Upper lobe of left lung (tissue), 6 donors: ENCODE measurements around the gene SLC35F5. TPM values are rescaled to one million over a fixed set of nuclear protein-coding genes. Genes with fewer than 3 reads are reported as not detected.

ENCODE experiments used
- ATAC-seq, 2 donors: fragments of 200-7000 bp; cut with Tn5 transposase; one replicate each; pipeline ENCODE4 v1.9.1; 2022; ENCODE audit warnings: mild to moderate bottlenecking in 2 of 2, moderate library complexity in 2 of 2; ENCODE audit not compliant: low FRiP score in 2 of 2
- DNase-seq, 2 donors: peaks; one replicate each; pipeline ENCODE4 v3.0.0-alpha.2; 2019 to 2020
- H3K27ac ChIP-seq, 4 donors: fragments of 200-600 bp; sonication (generic); one replicate each; pipeline ENCODE4 v1.5.1; 2016 to 2019
- H3K27me3 ChIP-seq, 4 donors: fragments of 200-600 bp; sonication (generic); one replicate each; pipeline ENCODE4 v1.5.1; 2017 to 2019
- H3K36me3 ChIP-seq, 4 donors: fragments of 200-600 bp; sonication (generic); one replicate each; pipeline ENCODE4 v1.5.1; 2016 to 2019
- H3K4me1 ChIP-seq, 4 donors: fragments of 200-600 bp; sonication (generic); one replicate each; pipeline ENCODE4 v1.5.1; 2018 to 2019
- H3K4me3 ChIP-seq, 4 donors: fragments of 200-600 bp; sonication (generic); one replicate each; pipeline ENCODE4 v1.5.1; 2017 to 2019; ENCODE audit warnings: mild to moderate bottlenecking in 2 of 4, moderate library complexity in 1 of 4
- H3K9me3 ChIP-seq, 4 donors: fragments of 200-600 bp; sonication (generic); one replicate each; pipeline ENCODE4 v1.5.1; 2018 to 2019
- EP300 ChIP-seq, 4 donors: sonication (generic); formaldehyde crosslinking; IDR thresholded peaks; one replicate each; pipeline ENCODE4 v1.5.1; 2017; ENCODE audit warnings: antibody characterized with exemption in 4 of 4, control low read depth in 2 of 4
- POLR2A ChIP-seq, 4 donors: fragments of 450-650 bp; IDR thresholded peaks; one replicate each; pipeline ENCODE4 v1.5.1; 2016 to 2017; ENCODE audit warnings: antibody characterized with exemption in 4 of 4, mild to moderate bottlenecking in 2 of 4
- POLR2AphosphoS5 ChIP-seq, 2 donors: sonication (generic); formaldehyde crosslinking; IDR thresholded peaks; one replicate each; pipeline ENCODE4 v1.5.1; 2017; ENCODE audit warnings: antibody characterized with exemption in 2 of 2
- WGBS, 2 donors: methylation state at CpG; one replicate each; pipeline ENCODE4 v1.1.5; 2017 to 2018; 5-methylcytosine and 5-hydroxymethylcytosine counted together
- total RNA-seq, 6 donors: library from RNA; depleted of rRNA in 4 of 6; stranded (reverse); fragments of >200 nt in 4 of 6; gene quantifications; one replicate each; pipeline versions ENCODE4 v1.1.0 to v1.2.1, GENCODE V29; 2016 to 2021
- TF ChIP-seq, protein P1 (sequence below), 6 experiments: fragments of 450-650 bp in 4 of 6; fragments of 200-600 bp in 2 of 6; sonication (generic) in 2 of 6; IDR thresholded peaks; one replicate each; pipeline ENCODE4 v1.5.1; 2016 to 2019; ENCODE audit warnings: antibody characterized with exemption in 6 of 6
- donor health status: DM: no; HTN: no; CAD: no; lungs with moderate emphysema.
- donor health status: DM: no; HTN: yes; CAD: no; lungs with severe emphysema.

The SLC35F5 gene
- total RNA-seq, 6 donors from 2014 or later = 38.8 to 118 (median 65.8) TPM

DNA sequence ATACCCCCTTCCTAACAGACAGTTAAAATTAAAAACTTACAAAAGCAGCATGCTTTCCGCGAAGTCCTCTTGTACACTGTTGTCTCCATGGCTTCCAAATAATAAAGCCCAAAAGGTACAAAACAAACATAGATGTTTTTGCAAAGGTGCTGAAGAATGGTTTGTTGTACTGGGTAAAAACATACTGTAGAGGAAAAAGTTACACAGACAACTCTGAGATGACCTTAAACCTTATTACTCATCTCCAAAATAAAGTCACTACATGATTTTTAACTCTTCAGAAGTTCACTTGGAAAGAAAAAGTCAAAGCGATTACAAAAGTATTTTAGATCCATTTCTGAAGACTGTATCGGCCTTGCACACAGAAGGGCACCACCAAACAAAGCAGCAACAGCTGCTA is 6.1 kb downstream of the SLC35F5 start:
- no peaks in the 10 kb centered on the region for H3K9me3 ChIP-seq
- H3K27me3 ChIP-seq = no peaks in the 10 kb centered on the region
- no peak for TF ChIP-seq POLR2A (IDR thresholded peaks at IDR 0.05)
- no peak for TF ChIP-seq EP300 (IDR thresholded peaks at IDR 0.05)
- no peak for TF ChIP-seq POLR2AphosphoS5 (IDR thresholded peaks at IDR 0.05)
- TF ChIP-seq, protein P1, sequence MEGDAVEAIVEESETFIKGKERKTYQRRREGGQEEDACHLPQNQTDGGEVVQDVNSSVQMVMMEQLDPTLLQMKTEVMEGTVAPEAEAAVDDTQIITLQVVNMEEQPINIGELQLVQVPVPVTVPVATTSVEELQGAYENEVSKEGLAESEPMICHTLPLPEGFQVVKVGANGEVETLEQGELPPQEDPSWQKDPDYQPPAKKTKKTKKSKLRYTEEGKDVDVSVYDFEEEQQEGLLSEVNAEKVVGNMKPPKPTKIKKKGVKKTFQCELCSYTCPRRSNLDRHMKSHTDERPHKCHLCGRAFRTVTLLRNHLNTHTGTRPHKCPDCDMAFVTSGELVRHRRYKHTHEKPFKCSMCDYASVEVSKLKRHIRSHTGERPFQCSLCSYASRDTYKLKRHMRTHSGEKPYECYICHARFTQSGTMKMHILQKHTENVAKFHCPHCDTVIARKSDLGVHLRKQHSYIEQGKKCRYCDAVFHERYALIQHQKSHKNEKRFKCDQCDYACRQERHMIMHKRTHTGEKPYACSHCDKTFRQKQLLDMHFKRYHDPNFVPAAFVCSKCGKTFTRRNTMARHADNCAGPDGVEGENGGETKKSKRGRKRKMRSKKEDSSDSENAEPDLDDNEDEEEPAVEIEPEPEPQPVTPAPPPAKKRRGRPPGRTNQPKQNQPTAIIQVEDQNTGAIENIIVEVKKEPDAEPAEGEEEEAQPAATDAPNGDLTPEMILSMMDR (IDR thresholded peaks at IDR 0.05) = no peak
- peaks cover 10 to 20% (median 15%) of the 10 kb centered on the region in 4 donors for H3K4me1 ChIP-seq
- H3K4me3 ChIP-seq = no peak overlapping the region
- 95 to 96% methylated on average over 4 of the region's 4 CpGs for WGBS, 2 donors
- H3K36me3 ChIP-seq = peaks cover 8 to 58% (median 22%) of the 10 kb centered on the region in 4 donors
- DNase-seq (no peak), ATAC-seq (no peak)
- no peak overlapping the region for H3K27ac ChIP-seq

DNA sequence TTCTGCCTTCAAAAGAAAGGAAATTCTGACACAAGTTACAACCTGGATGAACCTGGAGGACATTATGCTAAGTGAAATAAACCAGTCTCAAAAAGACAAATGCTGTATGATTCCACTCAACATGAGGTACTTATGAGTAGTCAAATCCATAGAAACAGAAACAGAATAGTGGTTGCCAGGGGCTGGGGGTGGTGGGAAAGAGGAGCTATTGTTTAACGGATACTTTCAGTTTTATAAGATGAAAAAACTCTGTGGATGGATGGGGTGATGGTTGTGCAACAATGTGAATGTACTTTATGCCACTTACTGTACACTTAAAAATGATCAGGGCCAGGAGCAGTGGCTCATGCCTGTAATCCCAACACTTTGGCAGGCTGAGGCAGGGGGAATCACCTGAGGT is 15.4 kb downstream of the SLC35F5 start:
- TF ChIP-seq POLR2AphosphoS5 (IDR thresholded peaks at IDR 0.05) (no peak), EP300 (IDR thresholded peaks at IDR 0.05) (no peak), POLR2A (IDR thresholded peaks at IDR 0.05) (no peak)
- TF ChIP-seq, protein P1 (IDR thresholded peaks at IDR 0.05) = no peak
- H3K27me3 ChIP-seq = no peaks in the 10 kb centered on the region
- WGBS, 2 donors = 64 to 72% methylated on average over 1 of the region's 1 CpG
- H3K27ac ChIP-seq = no peak overlapping the region
- DNase-seq = no peak
- ATAC-seq = no peak
- no peaks in the 10 kb centered on the region for H3K4me1 ChIP-seq
- no peaks in the 10 kb centered on the region for H3K9me3 ChIP-seq
- H3K4me3 ChIP-seq = no peak overlapping the region
- peaks cover 27 to 95% (median 46%) of the 10 kb centered on the region in 4 donors for H3K36me3 ChIP-seq

GRCh38 chr2:113739849-113740248 is 16.6 kb downstream of the SLC35F5 start:
- TF ChIP-seq, protein P1 (IDR thresholded peaks at IDR 0.05) = no peak
- no peak for TF ChIP-seq POLR2A (IDR thresholded peaks at IDR 0.05)
- no peak for TF ChIP-seq EP300 (IDR thresholded peaks at IDR 0.05)
- no peak for TF ChIP-seq POLR2AphosphoS5 (IDR thresholded peaks at IDR 0.05)
- Histone ChIP-seq H3K27me3 (no peaks in the 10 kb centered on the region), H3K36me3 (peaks cover 27 to 88% (median 44%) of the 10 kb centered on the region in 4 donors), H3K4me3 (no peak overlapping the region), H3K27ac (no peak overlapping the region), H3K9me3 (no peaks in the 10 kb centered on the region), H3K4me1 (no peaks in the 10 kb centered on the region)
- 89 to 94% methylated on average over 4 of the region's 4 CpGs for WGBS, 2 donors
- ATAC-seq = no peak
- DNase-seq = no peak

GRCh38 chr2:113734185-113734584 is 22.3 kb downstream of the SLC35F5 start:
- ATAC-seq (no peak), DNase-seq (no peak)
- Histone ChIP-seq H3K4me3 (no peak overlapping the region), H3K36me3 (peaks cover under 1 to 64% (median 11%) of the 10 kb centered on the region in 4 donors), H3K27ac (no peak overlapping the region), H3K9me3 (no peaks in the 10 kb centered on the region), H3K4me1 (no peaks in the 10 kb centered on the region), H3K27me3 (no peaks in the 10 kb centered on the region)
- no peak for TF ChIP-seq POLR2A (IDR thresholded peaks at IDR 0.05)
- TF ChIP-seq POLR2AphosphoS5 (IDR thresholded peaks at IDR 0.05) = no peak
- TF ChIP-seq EP300 (IDR thresholded peaks at IDR 0.05) = no peak
- TF ChIP-seq, protein P1 (IDR thresholded peaks at IDR 0.05) = no peak
- 79 to 90% methylated on average over 1 of the region's 1 CpG for WGBS, 2 donors

- DNase-seq (no peak), ATAC-seq (no peak)
- no peaks in the 10 kb centered on the region for H3K9me3 ChIP-seq
- no peaks in the 10 kb centered on the region for H3K4me1 ChIP-seq
- 81 to 82% methylated on average over 3 of the region's 3 CpGs for WGBS, 2 donors
- TF ChIP-seq EP300 (IDR thresholded peaks at IDR 0.05) = no peak
- TF ChIP-seq POLR2AphosphoS5 (IDR thresholded peaks at IDR 0.05) = no peak
- H3K27me3 ChIP-seq = no peaks in the 10 kb centered on the region
- no peak overlapping the region for H3K27ac ChIP-seq
- no peak overlapping the region for H3K4me3 ChIP-seq
- H3K36me3 ChIP-seq = peaks cover 0 to 39% (median 13%) of the 10 kb centered on the region in 4 donors
Measured at GRCh38 chr2:113724010-113724409, 32.4 kb downstream of the SLC35F5 start.
